Measurements from ENCODE around the gene PROX2. TPM values are rescaled to one million over a fixed set of nuclear protein-coding genes. Genes with fewer than 3 reads are reported as not detected.

The PROX2 gene
- total RNA-seq, 2 experiments from 2014 or later, result 0.28 to 0.69 TPM

DNA sequence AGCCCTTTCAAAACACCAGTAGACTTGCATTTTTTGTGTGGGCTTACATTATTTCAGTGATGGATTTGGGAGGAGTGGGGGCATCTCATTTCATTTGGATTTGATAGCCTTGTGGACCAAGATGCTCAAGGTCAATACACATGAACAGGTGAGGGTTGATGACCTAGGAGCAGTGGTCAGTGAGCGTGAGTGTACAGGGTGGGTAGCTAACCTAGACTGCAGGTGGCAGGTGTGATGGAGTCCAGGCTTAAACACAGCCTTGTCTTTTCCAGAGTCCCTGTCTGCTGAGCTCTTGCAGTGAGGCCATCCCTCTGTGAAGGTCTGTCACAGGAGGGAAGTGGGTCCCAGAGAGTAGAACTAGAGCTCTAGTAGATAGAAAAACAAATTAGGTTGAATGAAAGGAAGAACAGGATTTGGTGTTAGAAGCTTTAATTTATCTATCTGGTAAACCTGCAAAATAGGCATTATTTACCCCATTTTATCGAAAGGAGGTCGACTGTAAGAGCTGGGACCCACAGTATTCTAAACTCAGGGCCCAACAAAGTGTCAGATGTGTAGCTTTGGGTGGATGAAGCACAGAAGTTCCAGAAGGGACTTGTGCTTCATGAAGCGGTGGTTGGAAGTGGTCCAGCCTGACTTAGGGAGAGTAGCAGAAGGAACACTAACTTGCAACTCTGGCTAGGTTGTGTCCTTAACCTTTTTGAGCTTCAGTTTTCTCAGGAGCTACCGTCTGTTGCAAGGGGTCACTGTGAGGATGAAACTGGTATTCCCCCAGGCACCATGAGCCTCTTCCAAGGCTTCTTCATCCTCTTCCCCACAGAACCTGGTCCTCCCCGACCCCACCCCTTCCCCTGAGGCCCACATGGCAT, 28.9 kb upstream of the PROX2 start:
- ATAC-seq (ENCODE audit: low read depth) (no peak), DNase-seq (no peak)
- Mint-ChIP-seq H3K9me3 (no peaks in the 10 kb centered on the region), H3K4me3 (no peak overlapping the region), H3K27ac (peak overlapping the region; percentile 75), H3K27me3 (no peaks in the 10 kb centered on the region), H3K36me3 (peaks cover 18% of the 10 kb centered on the region), H3K4me1 (peaks cover 15% of the 10 kb centered on the region)
- POLR2A ChIA-PET, result interaction anchor here (0.5 to 3.2 kb wide), 7 partner anchors 12 to 52 kb away, joined by 3 to 51 read pairs (median 4); partner anchors contain the start of gene PROX2

DNA sequence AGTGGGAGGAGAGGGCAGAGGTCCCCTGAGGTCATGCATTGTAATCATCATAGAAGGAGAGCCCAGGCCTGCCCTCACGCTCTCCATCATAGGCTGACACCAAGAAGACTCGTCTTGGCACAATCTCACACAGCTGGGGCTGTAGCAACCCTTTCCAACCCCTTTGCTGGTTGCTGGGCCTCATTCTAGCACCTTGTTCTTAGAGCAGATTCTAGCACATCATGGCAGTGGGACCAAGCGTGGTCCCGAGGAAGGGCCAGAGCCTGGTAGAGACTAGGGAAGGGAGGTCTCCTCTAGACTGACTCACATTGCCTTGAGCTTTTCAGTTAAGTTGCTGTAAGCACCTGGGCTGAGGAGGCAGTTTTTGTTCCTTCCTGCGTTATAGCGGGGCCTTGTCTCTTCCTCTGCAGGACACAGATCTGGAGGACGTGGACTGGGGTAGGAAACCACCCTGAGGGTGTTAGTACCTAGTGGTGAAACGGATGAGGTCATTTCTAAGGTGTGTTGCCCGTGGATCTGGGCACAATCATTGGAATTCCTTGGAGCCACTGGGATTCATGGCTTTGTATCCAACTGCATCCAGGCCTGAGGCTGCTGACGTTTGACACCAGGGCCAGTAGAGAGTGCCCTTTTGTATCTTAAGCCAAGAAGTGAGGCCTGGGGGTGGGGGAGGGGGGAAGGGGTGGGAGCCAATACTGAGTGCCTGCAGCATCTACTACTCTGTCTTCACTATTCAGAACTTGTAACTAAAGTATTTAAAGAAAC, 27.2 kb upstream of the PROX2 start:
- H3K9me3 Mint-ChIP-seq, result no peaks in the 10 kb centered on the region
- H3K4me3 Mint-ChIP-seq, result no peak overlapping the region
- peaks cover 15% of the 10 kb centered on the region for H3K4me1 Mint-ChIP-seq
- no peak for ATAC-seq (ENCODE audit: low read depth)
- H3K27me3 Mint-ChIP-seq, result no peaks in the 10 kb centered on the region
- peaks cover 34% of the 10 kb centered on the region for H3K36me3 Mint-ChIP-seq
- DNase-seq, result no peak
- no peak overlapping the region for H3K27ac Mint-ChIP-seq
- POLR2A ChIA-PET, result interaction anchor here (0.6 kb wide), 1 partner anchor 807 kb away, joined by 7 read pairs; no protein-coding TSS in a partner anchor

- Mint-ChIP-seq H3K4me1 (peaks cover 6% of the 10 kb centered on the region), H3K27ac (no peak overlapping the region), H3K9me3 (no peaks in the 10 kb centered on the region), H3K4me3 (no peak overlapping the region), H3K27me3 (no peaks in the 10 kb centered on the region), H3K36me3 (peaks cover 48% of the 10 kb centered on the region)
- no peak for DNase-seq
- POLR2A ChIA-PET, result interaction anchor here (5.9 kb wide), 1 partner anchor 17 kb away, joined by 26 read pairs; the partner anchor contains the start of gene DLST
- no peak for ATAC-seq (ENCODE audit: low read depth)
Observed at GRCh38 chr14:74898694-74899093, 22.7 kb upstream of the PROX2 start.

- POLR2A ChIA-PET, result interaction anchor here (0.7 to 5.9 kb wide), 2 partner anchors 16 to 108 kb away, joined by 4 to 26 read pairs; partner anchors contain the start of gene DLST
- peaks cover 47% of the 10 kb centered on the region for H3K36me3 Mint-ChIP-seq
Observed at GRCh38 chr14:74898083-74898482, 22.1 kb upstream of the PROX2 start.

GRCh38 chr14:74897642-74898041, 21.7 kb upstream of the PROX2 start:
- Mint-ChIP-seq H3K4me1 (peaks cover 8% of the 10 kb centered on the region), H3K9me3 (no peaks in the 10 kb centered on the region), H3K4me3 (no peak overlapping the region), H3K27ac (no peak overlapping the region), H3K27me3 (no peaks in the 10 kb centered on the region), H3K36me3 (peaks cover 44% of the 10 kb centered on the region)
- DNase-seq, result no peak
- POLR2A ChIA-PET, result interaction anchor here (0.7 to 5.9 kb wide), 2 partner anchors 16 to 108 kb away, joined by 4 to 26 read pairs; partner anchors contain the start of gene DLST
- ATAC-seq (ENCODE audit: low read depth), result no peak

More at GRCh38 chr14:74898083-74898482, 22.1 kb upstream of the PROX2 start:
- Mint-ChIP-seq H3K4me1 (peaks cover 10% of the 10 kb centered on the region), H3K9me3 (no peaks in the 10 kb centered on the region), H3K4me3 (no peak overlapping the region), H3K27me3 (no peaks in the 10 kb centered on the region), H3K27ac (no peak overlapping the region)
- DNase-seq, result no peak
- ATAC-seq (ENCODE audit: low read depth), result no peak

GRCh38 chr14:74896400-74896799, 20.5 kb upstream of the PROX2 start:
- H3K27me3 Mint-ChIP-seq, result no peaks in the 10 kb centered on the region
- H3K9me3 Mint-ChIP-seq, result no peaks in the 10 kb centered on the region
- DNase-seq (no peak), ATAC-seq (ENCODE audit: low read depth) (no peak)
- no peak overlapping the region for H3K4me3 Mint-ChIP-seq
- H3K4me1 Mint-ChIP-seq, result peaks cover 6% of the 10 kb centered on the region
- H3K36me3 Mint-ChIP-seq, result peaks cover 41% of the 10 kb centered on the region
- POLR2A ChIA-PET, result interaction anchor here (0.6 to 5.9 kb wide), 2 partner anchors 14 to 23 kb away, joined by 3 to 26 read pairs; partner anchors contain the start of gene DLST
- no peak overlapping the region for H3K27ac Mint-ChIP-seq

GRCh38 chr14:74893614-74894091, 17.7 kb upstream of the PROX2 start:
- POLR2A ChIA-PET, result interaction anchor here (1.0 to 2.9 kb wide), 3 partner anchors 10 to 45 kb away, joined by 3 to 12 read pairs (median 4); partner anchors contain the start of gene DLST
- Mint-ChIP-seq H3K27ac (no peak overlapping the region), H3K27me3 (no peaks in the 10 kb centered on the region), H3K9me3 (no peaks in the 10 kb centered on the region), H3K4me1 (peaks cover 9% of the 10 kb centered on the region), H3K4me3 (no peak overlapping the region), H3K36me3 (peaks cover 33% of the 10 kb centered on the region)
- DNase-seq (no peak), ATAC-seq (ENCODE audit: low read depth) (no peak)

DNA sequence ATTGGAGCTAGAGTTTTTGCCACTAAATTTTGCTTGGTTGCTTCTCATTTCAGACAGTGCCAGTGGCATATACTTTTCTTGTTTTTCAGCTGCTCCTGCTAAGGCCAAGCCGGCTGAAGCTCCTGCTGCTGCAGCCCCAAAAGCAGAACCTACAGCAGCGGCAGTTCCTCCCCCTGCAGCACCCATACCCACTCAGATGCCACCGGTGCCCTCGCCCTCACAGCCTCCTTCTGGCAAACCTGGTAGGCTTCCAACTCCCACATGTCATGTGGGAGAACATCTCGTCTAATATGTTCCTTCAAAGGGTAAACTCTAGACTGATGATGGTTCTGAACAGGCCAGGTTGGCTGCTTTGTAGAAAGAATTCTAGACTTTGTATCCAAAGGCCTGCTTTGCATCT, 16.8 kb upstream of the PROX2 start:
- no peaks in the 10 kb centered on the region for H3K27me3 Mint-ChIP-seq
- no peak for DNase-seq
- peaks cover 16% of the 10 kb centered on the region for H3K4me1 Mint-ChIP-seq
- no peak for ATAC-seq (ENCODE audit: low read depth)
- H3K4me3 Mint-ChIP-seq, result no peak overlapping the region
- no peak overlapping the region for H3K27ac Mint-ChIP-seq
- H3K9me3 Mint-ChIP-seq, result no peaks in the 10 kb centered on the region
- peaks cover 27% of the 10 kb centered on the region for H3K36me3 Mint-ChIP-seq
- POLR2A ChIA-PET, result interaction anchor here (0.7 to 2.9 kb wide), 2 partner anchors 11 to 12 kb away, joined by 3 to 12 read pairs; partner anchors contain the start of gene DLST

DNA sequence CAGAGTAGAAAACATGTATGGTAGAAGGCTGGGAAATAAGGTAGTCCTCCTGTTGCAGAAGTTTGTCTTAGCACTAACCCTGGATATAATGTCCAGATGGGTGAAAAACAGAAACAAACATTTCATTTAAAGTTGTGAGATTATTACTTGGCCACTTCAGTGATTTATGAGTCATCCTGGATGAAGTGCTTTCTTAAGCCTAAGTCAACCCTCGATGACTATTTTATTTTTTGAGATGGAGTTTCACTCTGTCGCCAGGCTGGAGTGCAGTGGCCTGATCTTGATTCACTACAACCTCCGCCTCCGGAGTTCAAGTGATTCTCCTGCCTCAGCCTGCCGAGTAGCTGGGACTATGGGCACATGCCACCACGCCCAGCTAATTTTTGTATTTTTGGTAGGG, 15.9 kb upstream of the PROX2 start:
- H3K4me1 Mint-ChIP-seq, result peaks cover 19% of the 10 kb centered on the region
- no peak overlapping the region for H3K27ac Mint-ChIP-seq
- peaks cover 23% of the 10 kb centered on the region for H3K36me3 Mint-ChIP-seq
- no peak overlapping the region for H3K4me3 Mint-ChIP-seq
- no peaks in the 10 kb centered on the region for H3K9me3 Mint-ChIP-seq
- ATAC-seq (ENCODE audit: low read depth) (no peak), DNase-seq (no peak)
- POLR2A ChIA-PET, result interaction anchor here (0.6 to 2.9 kb wide), 2 partner anchors 10 to 24 kb away, joined by 4 to 12 read pairs; partner anchors contain the start of gene DLST
- H3K27me3 Mint-ChIP-seq, result no peaks in the 10 kb centered on the region

- no peak for DNase-seq
- H3K4me3 Mint-ChIP-seq, result no peak overlapping the region
- no peak for ATAC-seq (ENCODE audit: low read depth)
- no peaks in the 10 kb centered on the region for H3K27me3 Mint-ChIP-seq
- no peak overlapping the region for H3K27ac Mint-ChIP-seq
- POLR2A ChIA-PET, result no interaction called here
- H3K36me3 Mint-ChIP-seq, result peaks cover 23% of the 10 kb centered on the region
- H3K4me1 Mint-ChIP-seq, result peaks cover 33% of the 10 kb centered on the region
- no peaks in the 10 kb centered on the region for H3K9me3 Mint-ChIP-seq
Observed at GRCh38 chr14:74890262-74890661, 14.3 kb upstream of the PROX2 start.

DNA sequence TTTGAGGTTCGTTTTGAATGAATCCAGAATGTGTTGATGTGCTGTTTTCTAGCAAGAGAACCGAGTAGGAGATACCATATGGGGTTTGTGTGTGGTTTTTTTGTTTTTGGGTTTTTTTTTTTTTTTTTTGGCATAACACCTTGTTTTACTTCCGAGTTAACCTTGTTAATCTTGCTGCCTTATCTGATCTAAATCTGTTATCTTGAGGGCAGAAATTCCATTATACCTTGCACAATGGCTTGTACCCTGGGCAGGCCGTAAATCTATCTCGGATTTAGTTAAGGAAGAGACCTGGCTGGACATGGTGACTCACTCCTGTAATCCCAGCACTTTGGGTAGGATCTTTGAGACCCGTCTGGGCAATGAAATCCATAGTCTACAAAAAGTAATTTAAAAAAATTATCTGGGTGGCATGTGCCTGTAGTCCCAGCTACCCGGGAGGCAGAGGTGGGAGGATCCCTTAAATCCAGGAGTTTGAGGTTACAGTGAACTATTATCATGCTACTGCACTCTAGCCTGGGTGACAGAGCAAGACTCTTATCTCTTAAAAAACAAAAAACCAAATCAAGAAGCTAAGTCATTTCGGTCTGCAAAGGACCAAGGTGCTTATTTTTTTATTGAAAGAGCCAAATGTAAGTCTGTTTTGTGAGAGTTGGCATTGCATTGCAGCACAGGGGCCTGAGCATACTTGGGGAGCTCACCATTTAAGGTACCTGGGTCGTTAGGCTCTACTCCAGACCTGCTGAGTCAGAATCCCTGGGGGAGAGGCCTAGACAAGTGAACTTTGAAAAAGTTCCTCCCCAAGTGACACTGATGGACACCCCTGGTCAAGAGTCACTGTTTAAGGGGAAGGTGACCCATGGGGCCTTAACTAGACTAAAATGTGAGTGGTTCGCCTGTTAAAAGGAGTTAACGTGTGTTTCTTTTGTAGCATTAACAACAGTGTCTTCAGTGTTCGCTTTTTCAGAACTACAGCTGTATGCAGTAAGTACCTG, 12.5 kb upstream of the PROX2 start:
- no peaks in the 10 kb centered on the region for H3K27me3 Mint-ChIP-seq
- peaks cover 47% of the 10 kb centered on the region for H3K4me1 Mint-ChIP-seq
- H3K4me3 Mint-ChIP-seq, result no peak overlapping the region
- ATAC-seq (ENCODE audit: low read depth), result peak; percentile 10
- peak overlapping the region; percentile 61 for H3K27ac Mint-ChIP-seq
- no peak for DNase-seq
- H3K36me3 Mint-ChIP-seq, result peaks cover 23% of the 10 kb centered on the region
- H3K9me3 Mint-ChIP-seq, result no peaks in the 10 kb centered on the region
- POLR2A ChIA-PET, result interaction anchor here (0.6 to 0.7 kb wide), 3 partner anchors 19 to 600 kb away, joined by 5 to 8 read pairs (median 7); no protein-coding TSS in a partner anchor

- H3K4me1 Mint-ChIP-seq, result peaks cover 53% of the 10 kb centered on the region
- ATAC-seq (ENCODE audit: low read depth), result no peak
- no peaks in the 10 kb centered on the region for H3K9me3 Mint-ChIP-seq
Observed at GRCh38 chr14:74886001-74886400, 10.1 kb upstream of the PROX2 start.

More at GRCh38 chr14:74886001-74886400, 10.1 kb upstream of the PROX2 start:
- no peak for DNase-seq
- POLR2A ChIA-PET, result interaction anchor here (1.4 kb wide), 1 partner anchor 46 kb away, joined by 4 read pairs; no protein-coding TSS in a partner anchor
- Mint-ChIP-seq H3K4me3 (no peak overlapping the region), H3K27ac (no peak overlapping the region), H3K36me3 (peaks cover 28% of the 10 kb centered on the region), H3K27me3 (no peaks in the 10 kb centered on the region)

All from activated naive CD8-positive, alpha-beta T cell treated with anti-CD3 and anti-CD28 coated beads, Interleukin-2, amount 10 ng/mL, durations not matched to agents 7 days and 5 days (primary cell).